COLO668 (cell line): ENCODE measurements around the gene TRAPPC4.
"Not testable (repeated sequence)": the region's sequence is repeated elsewhere in the genome, so short reads cannot be mapped to it uniquely, and the experiment has no call there.

ENCODE experiments used
- DNase-seq: peaks from one replicate; lab custom pipeline; 2025; ENCODE audit not compliant: unreplicated experiment; lab: John Stamatoyannopoulos, UW

TRAPPC4 gene

DNA sequence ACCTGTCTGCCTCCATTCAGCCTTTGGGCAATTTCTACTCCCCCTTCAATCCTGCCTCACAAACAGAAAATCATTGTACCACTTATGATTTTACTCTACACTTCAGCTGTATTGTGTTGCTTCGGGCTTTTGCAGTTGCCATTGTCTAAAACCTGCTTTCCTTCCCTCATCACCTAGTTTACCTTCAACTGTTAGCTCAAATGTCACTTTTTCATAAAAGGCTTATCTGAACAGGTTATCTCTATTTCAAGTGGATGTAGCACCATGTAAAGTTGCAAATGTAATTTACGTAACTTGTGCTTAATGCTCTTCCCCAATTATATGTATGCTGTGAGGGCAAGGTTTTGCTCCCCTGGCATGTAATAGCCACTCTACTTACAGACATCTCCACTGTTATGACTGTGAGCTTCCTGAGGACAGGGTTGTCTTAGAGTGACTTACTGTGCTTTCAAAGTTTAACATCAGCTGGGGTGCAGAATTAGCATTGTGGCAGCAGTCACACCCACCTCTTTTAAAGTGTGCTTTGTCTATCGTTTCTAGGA, 5.9 kb upstream of the TRAPPC4 start:
- DNase-seq = no peak

- no peak for DNase-seq
Measured at GRCh38 chr11:119014209-119014924, 4.2 kb upstream of the TRAPPC4 start.

- DNase-seq = no peak
Measured at GRCh38 chr11:119015054-119015611, 3.4 kb upstream of the TRAPPC4 start.

- DNase-seq = no peak
Measured at GRCh38 chr11:119016216-119017009, 2.2 kb upstream of the TRAPPC4 start.

GRCh38 chr11:119017377-119017776, 1.2 kb upstream of the TRAPPC4 start:
- not testable (repeated sequence) for DNase-seq

- DNase-seq = no peak
Measured at GRCh38 chr11:119019996-119020395, 1.4 kb downstream of the TRAPPC4 start.

GRCh38 chr11:119021631-119022030, 3.1 kb downstream of the TRAPPC4 start:
- no peak for DNase-seq

DNA sequence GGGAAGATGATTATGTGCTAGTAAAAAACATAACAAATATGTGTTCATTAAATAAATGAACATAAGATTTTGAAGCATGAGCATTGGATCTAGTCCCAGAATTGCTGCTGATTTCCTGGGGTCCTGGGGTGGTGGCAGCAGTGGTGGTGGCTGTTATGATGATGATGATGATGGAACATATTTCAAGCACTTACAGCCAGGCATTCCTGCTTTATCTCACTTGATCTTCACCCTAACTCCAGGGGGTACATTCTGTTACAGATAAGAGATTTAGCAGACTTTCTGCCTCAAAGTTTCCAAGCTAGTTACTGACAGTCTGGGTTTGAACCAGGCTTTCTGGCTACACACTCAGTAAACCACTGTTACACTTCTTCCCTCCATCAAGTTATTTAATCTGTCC, 5.2 kb downstream of the TRAPPC4 start:
- DNase-seq = no peak

- DNase-seq = no peak
Measured at GRCh38 chr11:119024430-119025098, 6.0 kb downstream of the TRAPPC4 start.

DNA sequence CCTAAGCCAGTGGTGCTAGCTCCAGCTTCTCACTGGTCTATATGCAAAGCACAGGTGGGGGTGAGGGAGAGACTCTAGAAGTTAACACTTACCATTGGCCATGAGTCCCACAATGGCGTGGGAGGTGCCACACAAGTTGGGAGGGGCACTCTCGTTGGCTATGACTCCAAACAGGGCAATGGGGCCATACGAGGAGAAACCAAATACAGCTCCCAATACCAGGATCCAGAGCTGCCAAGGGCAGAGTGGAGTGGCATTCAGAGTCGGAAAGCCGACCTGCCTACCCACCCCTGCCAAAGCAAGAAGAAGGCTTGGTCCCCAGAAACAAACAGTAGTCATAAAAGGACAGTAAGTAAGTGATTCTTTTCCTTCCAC, 6.5 kb downstream of the TRAPPC4 start:
- DNase-seq = no peak

- no peak for DNase-seq
Measured at GRCh38 chr11:119025541-119025940, 7.0 kb downstream of the TRAPPC4 start.

GRCh38 chr11:119025978-119026766, 7.6 kb downstream of the TRAPPC4 start:
- DNase-seq = no peak

- no peak for DNase-seq
Measured at GRCh38 chr11:119026970-119027369, 8.4 kb downstream of the TRAPPC4 start.

DNA sequence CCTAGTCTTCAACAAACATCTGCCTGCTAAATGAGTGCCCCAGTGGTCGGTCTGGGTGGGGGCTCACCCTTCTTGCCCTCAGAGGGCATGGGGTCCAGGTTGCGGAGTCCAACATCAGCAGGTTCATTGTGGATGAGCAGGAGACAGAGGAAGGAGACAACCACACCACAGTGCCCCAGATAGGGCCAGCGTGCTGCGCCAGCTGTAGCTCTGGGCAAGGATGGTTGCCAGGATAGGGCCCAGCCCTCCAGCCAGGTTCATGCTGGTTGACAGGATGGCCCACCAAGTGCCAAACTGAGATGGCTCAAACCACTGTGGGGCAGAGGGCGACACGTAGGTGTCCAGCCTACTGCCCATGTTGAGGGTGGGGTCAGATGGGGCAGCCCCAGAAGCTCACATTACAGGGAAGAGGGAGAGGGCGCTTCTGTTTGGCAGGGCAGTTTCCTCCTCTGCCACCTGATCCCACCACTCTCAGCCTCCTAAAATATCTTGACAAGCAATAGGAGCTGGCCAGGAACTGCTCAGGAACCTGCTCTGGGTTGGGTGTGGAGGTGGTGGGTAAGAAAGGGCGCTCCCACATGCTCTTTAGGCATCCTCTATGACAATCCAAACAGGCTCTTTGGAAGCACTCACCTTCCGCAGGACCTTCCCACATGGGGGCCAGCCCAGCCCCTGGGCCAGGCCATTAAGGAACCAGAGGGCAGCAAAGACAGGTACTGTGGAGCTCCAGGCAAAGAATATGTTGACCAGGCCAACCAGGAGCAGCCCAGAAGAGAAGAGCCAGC, 9.2 kb downstream of the TRAPPC4 start:
- DNase-seq = no peak

DNA sequence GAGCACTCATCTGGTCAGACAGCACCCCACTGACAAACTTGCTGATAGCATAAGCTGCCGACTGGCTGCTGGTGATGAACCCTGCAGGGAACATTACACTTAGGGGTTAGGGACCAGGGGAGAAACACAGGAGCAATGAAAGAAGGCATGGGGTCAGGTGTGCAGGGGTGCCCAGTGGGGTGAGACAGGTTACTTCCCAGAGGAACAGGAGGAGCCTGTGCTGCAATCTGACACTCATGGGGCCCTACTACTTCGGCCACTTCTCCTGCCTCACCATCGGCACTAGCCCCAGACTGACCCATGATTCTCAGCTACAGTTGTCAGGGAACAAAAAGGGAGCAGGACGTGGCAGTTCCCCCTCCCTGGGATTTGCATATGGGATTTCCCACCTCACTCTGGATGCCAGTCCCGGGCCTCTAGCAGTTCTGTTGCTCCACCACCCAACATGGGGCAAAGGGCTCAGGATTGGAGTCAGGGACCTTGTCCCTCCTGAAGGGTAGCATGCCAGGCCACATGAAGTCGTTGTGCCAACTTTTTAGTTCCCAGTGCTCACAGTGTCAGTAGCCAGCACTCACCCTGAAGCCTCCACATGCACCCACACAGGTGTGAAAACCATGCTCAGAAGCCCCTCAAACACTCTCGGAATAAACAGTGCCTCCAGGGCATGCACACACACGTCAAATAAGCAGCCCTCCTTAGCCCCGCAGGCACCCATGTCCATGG, 9.9 kb downstream of the TRAPPC4 start:
- DNase-seq = no peak

DNA sequence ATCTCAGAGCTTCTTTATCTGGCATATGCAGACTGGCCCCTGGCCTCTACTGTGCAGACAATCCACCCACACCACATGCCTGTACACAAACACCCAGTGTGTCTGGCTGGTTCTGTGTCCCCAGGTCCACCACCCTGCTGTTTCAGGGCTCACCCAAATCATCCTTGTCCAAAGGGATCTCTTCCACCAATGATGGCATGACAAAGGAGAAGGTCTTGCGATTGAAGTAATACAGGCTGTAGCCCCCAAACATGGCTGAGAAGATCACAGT, 10.4 kb downstream of the TRAPPC4 start:
- no peak for DNase-seq

DNA sequence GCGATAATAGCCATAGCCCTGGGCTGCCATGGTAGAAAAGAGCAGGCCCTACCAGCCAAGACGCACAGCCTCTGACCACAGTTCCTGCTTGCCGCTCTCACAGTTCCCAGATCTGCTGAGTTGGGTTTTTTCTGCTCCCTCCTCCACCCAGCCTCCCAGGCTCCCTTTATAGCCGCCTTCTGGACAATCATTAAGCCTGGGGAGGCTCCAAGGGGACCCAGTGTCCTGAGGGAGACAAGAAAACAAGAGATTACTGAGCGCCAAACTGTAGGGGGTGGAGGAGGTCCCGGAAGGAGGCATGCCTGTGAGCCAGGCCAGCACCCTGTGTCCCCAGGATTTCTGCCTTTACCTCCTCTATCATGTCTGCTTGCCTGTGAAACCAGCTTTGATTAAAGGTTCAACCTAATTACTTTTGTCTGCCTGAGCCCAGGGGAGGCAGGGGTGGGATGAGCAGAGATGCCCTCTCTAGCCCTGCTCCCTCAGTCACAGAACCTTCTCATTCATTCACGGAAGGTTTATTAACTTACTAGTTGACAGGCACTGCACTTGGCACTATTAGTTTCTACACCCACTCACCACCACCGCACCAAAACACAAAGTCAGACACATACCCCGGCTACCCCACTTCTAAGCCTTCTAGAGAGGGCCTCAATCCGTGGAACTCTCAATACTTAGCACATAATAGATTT, 10.9 kb downstream of the TRAPPC4 start:
- DNase-seq = peak; percentile 17

- no peak for DNase-seq
Measured at GRCh38 chr11:119030029-119030328, 11.4 kb downstream of the TRAPPC4 start.
